ENCODE measurements around the gene CAMK2G. TPM values are rescaled to one million over a fixed set of nuclear protein-coding genes. Genes with fewer than 3 reads are reported as not detected.

Gene CAMK2G
- total RNA-seq, 1 donor from 2014 or later, result 24.9 TPM

DNA sequence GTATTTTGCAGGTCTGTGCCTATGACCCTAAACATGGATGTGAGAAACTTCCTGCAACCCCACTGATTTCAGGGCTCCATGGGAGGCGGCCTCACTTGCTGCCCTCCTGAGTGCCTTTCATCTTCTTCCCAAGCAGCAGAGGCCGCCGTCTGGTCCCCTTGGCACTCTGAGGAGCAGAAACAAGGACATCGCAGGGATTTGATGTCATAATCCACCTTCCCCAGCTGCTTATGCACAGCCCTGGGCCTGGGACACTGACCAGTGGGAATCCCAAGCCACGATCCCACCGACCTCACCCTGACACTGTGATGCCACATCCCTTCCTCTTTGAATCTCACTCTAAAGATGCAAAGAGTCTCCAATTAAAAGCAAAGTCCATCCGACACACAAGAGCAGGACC, 7.7 kb downstream of the CAMK2G start:
- no peaks in the 10 kb centered on the region for H3K27me3 Mint-ChIP-seq
- H3K27ac Mint-ChIP-seq, result no peak overlapping the region
- H3K9me3 Mint-ChIP-seq, result no peaks in the 10 kb centered on the region
- DNase-seq (ENCODE audit: extremely low spot score, unreplicated experiment), result no peak
- TF ChIP-seq, protein P1, sequence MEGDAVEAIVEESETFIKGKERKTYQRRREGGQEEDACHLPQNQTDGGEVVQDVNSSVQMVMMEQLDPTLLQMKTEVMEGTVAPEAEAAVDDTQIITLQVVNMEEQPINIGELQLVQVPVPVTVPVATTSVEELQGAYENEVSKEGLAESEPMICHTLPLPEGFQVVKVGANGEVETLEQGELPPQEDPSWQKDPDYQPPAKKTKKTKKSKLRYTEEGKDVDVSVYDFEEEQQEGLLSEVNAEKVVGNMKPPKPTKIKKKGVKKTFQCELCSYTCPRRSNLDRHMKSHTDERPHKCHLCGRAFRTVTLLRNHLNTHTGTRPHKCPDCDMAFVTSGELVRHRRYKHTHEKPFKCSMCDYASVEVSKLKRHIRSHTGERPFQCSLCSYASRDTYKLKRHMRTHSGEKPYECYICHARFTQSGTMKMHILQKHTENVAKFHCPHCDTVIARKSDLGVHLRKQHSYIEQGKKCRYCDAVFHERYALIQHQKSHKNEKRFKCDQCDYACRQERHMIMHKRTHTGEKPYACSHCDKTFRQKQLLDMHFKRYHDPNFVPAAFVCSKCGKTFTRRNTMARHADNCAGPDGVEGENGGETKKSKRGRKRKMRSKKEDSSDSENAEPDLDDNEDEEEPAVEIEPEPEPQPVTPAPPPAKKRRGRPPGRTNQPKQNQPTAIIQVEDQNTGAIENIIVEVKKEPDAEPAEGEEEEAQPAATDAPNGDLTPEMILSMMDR (conservative IDR thresholded peaks at IDR 0.05), result no peak
- peaks cover 19% of the 10 kb centered on the region for H3K4me1 Mint-ChIP-seq (ENCODE audit: unreplicated experiment)
- peaks cover 6% of the 10 kb centered on the region for H3K36me3 Mint-ChIP-seq
- H3K4me3 Mint-ChIP-seq, result no peak overlapping the region

DNA sequence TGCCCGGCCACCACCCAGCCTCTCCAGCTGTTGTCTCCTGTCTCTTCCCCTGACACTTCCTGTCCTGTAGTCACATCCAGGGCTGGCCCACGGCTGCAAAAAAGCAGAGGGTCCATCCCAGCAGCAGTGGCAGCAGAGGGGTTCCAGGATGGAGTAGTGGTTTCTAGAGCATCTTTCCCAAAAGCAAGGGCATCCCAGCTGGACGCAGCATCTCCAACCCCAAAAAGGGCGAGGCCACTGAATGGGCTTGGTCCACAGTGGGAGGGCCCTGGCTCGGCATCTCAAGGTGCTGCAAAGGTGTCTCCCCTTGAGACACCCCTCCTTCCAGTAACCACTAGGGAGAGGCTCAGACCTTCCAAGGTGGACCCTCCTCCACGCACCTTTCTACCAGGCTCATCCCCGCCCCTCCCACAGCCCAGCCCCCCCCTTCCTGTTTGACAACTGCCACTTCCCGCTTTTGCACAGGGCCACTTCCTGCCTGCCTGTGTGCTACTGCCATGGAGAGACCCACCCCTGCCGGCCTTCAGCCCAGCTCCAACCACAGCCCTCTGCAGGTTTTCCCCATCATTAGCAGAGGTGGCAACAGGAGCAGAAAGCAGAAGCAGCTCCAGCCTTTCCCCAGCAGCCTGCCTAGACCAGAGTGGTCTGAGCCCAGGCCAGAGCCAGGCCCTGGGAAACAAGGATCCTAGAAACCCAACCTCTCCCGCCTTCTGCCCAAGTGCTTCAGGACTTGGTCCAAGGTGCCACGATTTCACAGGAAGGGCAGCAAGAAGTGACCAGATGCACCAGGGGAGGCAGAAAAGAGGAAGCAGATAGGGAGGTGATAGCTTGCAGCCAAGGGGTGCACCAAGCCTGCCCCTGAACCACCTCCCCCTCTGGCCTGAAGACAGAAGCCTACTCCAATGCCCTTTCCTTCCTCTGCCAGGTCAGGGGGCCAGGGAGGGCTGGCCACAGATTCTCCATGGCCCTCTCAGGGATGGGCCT, 8.6 kb downstream of the CAMK2G start:
- H3K36me3 Mint-ChIP-seq, result peaks cover 5% of the 10 kb centered on the region
- peaks cover 12% of the 10 kb centered on the region for H3K4me1 Mint-ChIP-seq (ENCODE audit: unreplicated experiment)
- no peaks in the 10 kb centered on the region for H3K9me3 Mint-ChIP-seq
- TF ChIP-seq, protein P1 (conservative IDR thresholded peaks at IDR 0.05), result no peak
- H3K27me3 Mint-ChIP-seq, result no peaks in the 10 kb centered on the region
- no peak overlapping the region for H3K27ac Mint-ChIP-seq
- DNase-seq (ENCODE audit: extremely low spot score, unreplicated experiment), result no peak
- no peak overlapping the region for H3K4me3 Mint-ChIP-seq

DNA sequence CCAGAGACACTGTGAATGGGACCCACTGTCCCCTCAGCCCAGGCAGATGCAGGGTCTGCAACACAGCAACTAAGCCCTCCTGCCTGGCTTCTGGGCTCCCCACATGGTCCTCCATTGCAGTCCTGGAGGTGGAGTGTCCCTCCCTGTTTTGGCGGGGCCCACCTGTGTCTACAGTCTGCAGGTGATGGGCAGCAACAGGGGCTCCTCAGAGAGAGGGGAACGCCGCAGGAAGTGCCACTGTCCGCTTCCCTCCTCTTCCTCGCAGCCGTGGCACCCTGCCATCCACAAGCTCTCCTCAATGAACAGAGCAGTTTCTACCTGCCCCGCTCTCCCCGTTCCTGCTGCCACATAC, 9.3 kb downstream of the CAMK2G start:
- Mint-ChIP-seq H3K4me1 (ENCODE audit: unreplicated experiment) (peaks cover 12% of the 10 kb centered on the region), H3K4me3 (no peak overlapping the region), H3K27me3 (no peaks in the 10 kb centered on the region), H3K9me3 (no peaks in the 10 kb centered on the region), H3K36me3 (peaks cover 7% of the 10 kb centered on the region), H3K27ac (no peak overlapping the region)
- DNase-seq (ENCODE audit: extremely low spot score, unreplicated experiment), result no peak
- TF ChIP-seq, protein P1 (conservative IDR thresholded peaks at IDR 0.05), result no peak

DNA sequence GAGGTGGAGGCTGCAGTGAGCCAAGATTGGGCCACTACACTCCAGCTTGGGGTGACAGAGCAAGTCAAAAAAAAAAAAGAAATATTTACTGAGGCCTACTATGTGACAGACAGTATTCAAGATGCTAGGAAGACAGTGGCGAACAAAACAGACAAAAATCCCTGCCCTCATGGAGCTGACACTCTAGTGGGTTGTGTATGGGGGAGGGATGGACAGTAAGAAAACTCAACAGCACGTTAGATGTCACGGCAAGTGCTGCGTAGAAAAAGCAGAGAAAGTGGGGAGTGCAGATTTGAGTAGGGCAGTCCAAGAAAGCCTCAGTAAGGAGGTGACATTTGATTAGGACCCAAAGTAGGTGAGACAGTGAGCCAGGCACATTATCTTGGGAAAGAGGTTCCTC, 10.1 kb downstream of the CAMK2G start:
- peaks cover 7% of the 10 kb centered on the region for H3K36me3 Mint-ChIP-seq
- H3K27me3 Mint-ChIP-seq, result no peaks in the 10 kb centered on the region
- H3K9me3 Mint-ChIP-seq, result no peaks in the 10 kb centered on the region
- H3K4me1 Mint-ChIP-seq (ENCODE audit: unreplicated experiment), result peaks cover 12% of the 10 kb centered on the region
- H3K4me3 Mint-ChIP-seq, result no peak overlapping the region
- no peak overlapping the region for H3K27ac Mint-ChIP-seq
- TF ChIP-seq, protein P1 (conservative IDR thresholded peaks at IDR 0.05), result no peak
- no peak for DNase-seq (ENCODE audit: extremely low spot score, unreplicated experiment)

DNA sequence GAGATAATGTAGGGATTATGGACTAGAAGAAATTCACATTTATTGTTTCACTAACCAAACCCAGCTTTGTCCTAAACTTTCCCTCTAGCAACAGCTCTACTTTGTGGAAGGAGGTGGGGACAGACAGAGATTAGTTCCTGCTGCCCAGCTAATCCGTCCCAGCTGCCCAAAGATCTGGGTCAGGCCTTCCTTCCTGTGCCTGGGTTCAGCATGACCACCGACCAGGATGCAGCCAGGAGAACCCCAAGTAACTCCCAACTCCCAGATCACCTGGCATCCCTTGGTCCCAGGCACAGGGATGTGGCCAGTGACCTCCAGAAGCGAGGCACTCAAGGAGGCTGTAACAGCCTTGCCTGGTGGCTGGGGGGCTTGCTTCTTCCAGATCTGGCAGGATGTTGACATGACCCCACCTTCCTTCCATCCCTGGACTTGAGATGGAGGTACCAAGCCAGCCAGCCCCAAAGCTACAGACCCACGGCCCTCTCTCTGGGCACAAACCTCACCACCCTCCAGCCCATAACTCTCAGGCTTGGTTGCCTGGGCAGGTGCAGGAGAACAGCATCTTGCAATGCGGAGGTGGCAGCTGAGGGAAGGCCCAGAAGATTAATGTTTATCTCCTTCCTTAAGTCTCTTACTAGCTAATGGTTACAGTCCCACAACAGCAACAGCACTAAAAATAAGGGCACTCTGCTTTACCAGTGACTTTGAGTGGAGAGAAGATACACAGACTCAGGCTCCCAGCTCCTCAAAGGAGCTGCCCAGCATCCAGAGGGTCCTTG, 11.1 kb downstream of the CAMK2G start:
- H3K4me1 Mint-ChIP-seq (ENCODE audit: unreplicated experiment), result peaks cover 12% of the 10 kb centered on the region
- no peaks in the 10 kb centered on the region for H3K27me3 Mint-ChIP-seq
- TF ChIP-seq, protein P1 (conservative IDR thresholded peaks at IDR 0.05), result no peak
- no peaks in the 10 kb centered on the region for H3K9me3 Mint-ChIP-seq
- H3K36me3 Mint-ChIP-seq, result peaks cover 12% of the 10 kb centered on the region
- no peak for DNase-seq (ENCODE audit: extremely low spot score, unreplicated experiment)
- H3K4me3 Mint-ChIP-seq, result no peak overlapping the region
- H3K27ac Mint-ChIP-seq, result no peak overlapping the region
